Stimulated activated CD8-positive, alpha-beta memory T cell treated with anti-CD3 and anti-CD28 coated beads, Interleukin-15, amount 100 ng/mL, for 24 hours (primary cell): ENCODE data around the gene NCS1.

Experiments
- DNase-seq: peaks from one replicate; pipeline ENCODE4 v3.0.0-alpha.2; 2020; ENCODE audit warnings: low read depth

NCS1 gene

GRCh38 chr9:130147910-130148309 is 24.3 kb upstream of the NCS1 start:
- no peak for DNase-seq

- no peak for DNase-seq
Observed at GRCh38 chr9:130149031-130149430, 23.2 kb upstream of the NCS1 start.

- no peak for DNase-seq
Observed at GRCh38 chr9:130149654-130150286, 22.4 kb upstream of the NCS1 start.

- DNase-seq, result no peak
Observed at GRCh38 chr9:130150779-130151382, 21.3 kb upstream of the NCS1 start.

GRCh38 chr9:130154816-130155215 is 17.4 kb upstream of the NCS1 start:
- no peak for DNase-seq

GRCh38 chr9:130155647-130156046 is 16.6 kb upstream of the NCS1 start:
- DNase-seq, result no peak

- DNase-seq, result no peak
Observed at GRCh38 chr9:130156672-130157071, 15.5 kb upstream of the NCS1 start.

GRCh38 chr9:130157079-130157478 is 15.1 kb upstream of the NCS1 start:
- DNase-seq, result no peak

- no peak for DNase-seq
Observed at GRCh38 chr9:130158001-130158400, 14.2 kb upstream of the NCS1 start.

GRCh38 chr9:130159057-130159456 is 13.1 kb upstream of the NCS1 start:
- DNase-seq, result no peak

- DNase-seq, result no peak
Observed at GRCh38 chr9:130159915-130160670, 12.1 kb upstream of the NCS1 start.

- DNase-seq, result no peak
Observed at GRCh38 chr9:130160862-130161470, 11.2 kb upstream of the NCS1 start.

- no peak for DNase-seq
Observed at GRCh38 chr9:130165579-130165978, 6.6 kb upstream of the NCS1 start.

- DNase-seq, result no peak
Observed at GRCh38 chr9:130166399-130166798, 5.8 kb upstream of the NCS1 start.

- no peak for DNase-seq
Observed at GRCh38 chr9:130167927-130168326, 4.3 kb upstream of the NCS1 start.

- no peak for DNase-seq
Observed at GRCh38 chr9:130171226-130172148, 717 bp upstream of the NCS1 start.

GRCh38 chr9:130172858-130173665 is 858 bp downstream of the NCS1 start:
- DNase-seq, result no peak

- no peak for DNase-seq
Observed at GRCh38 chr9:130173666-130173983, 1.4 kb downstream of the NCS1 start.

GRCh38 chr9:130174025-130174424 is 1.8 kb downstream of the NCS1 start:
- no peak for DNase-seq

GRCh38 chr9:130174920-130175321 is 2.7 kb downstream of the NCS1 start:
- DNase-seq, result no peak

GRCh38 chr9:130175355-130175754 is 3.2 kb downstream of the NCS1 start:
- DNase-seq, result no peak
